A673 (cell line): ENCODE results near the gene ZFP3.

ENCODE experiments used
- EZH2 ChIP-seq: fragments of 200-600 bp; sonication (generic); IDR thresholded peaks from 2 replicates; pipeline ENCODE4 v1.6.1; 2017; ENCODE audit warnings: borderline replicate concordance, low read depth, mild to moderate bottlenecking, mixed read lengths, antibody characterized with exemption, low read length; ENCODE audit not compliant: poor library complexity, severe bottlenecking
- TF ChIP-seq, protein P1 (sequence below): fragments of 300-800, 200-600 bp; sonication (generic); conservative IDR thresholded peaks from 2 replicates; pipeline ENCODE4 v1.5.1; 2017; ENCODE audit warnings: low read depth, mild to moderate bottlenecking, antibody characterized with exemption, low read length, moderate library complexity, mixed read lengths

GRCh38 chr17:5128905-5129535 is 50.8 kb downstream of the ZFP3 start:
- no peak for TF ChIP-seq EZH2
- TF ChIP-seq, protein P1, sequence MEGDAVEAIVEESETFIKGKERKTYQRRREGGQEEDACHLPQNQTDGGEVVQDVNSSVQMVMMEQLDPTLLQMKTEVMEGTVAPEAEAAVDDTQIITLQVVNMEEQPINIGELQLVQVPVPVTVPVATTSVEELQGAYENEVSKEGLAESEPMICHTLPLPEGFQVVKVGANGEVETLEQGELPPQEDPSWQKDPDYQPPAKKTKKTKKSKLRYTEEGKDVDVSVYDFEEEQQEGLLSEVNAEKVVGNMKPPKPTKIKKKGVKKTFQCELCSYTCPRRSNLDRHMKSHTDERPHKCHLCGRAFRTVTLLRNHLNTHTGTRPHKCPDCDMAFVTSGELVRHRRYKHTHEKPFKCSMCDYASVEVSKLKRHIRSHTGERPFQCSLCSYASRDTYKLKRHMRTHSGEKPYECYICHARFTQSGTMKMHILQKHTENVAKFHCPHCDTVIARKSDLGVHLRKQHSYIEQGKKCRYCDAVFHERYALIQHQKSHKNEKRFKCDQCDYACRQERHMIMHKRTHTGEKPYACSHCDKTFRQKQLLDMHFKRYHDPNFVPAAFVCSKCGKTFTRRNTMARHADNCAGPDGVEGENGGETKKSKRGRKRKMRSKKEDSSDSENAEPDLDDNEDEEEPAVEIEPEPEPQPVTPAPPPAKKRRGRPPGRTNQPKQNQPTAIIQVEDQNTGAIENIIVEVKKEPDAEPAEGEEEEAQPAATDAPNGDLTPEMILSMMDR: no peak
